ENCODE measurements around the gene KDELR3.
A peak's percentile ranks its signal among the peaks of the same experiment; 100 is the strongest.

The KDELR3 gene

GRCh38 chr22:38467904-38468442 lies at the start of gene KDELR3:
Gene KDELR3, plus strand, starts transcription at chr22:38468096. Its CDS starts 138 bp downstream, at chr22:38468234.
- DNase-seq: peak; percentile 79

- DNase-seq: no peak
These were observed 49.3 kb upstream of the KDELR3 start for GRCh38 chr22:38418589-38418988.

- no peak for DNase-seq
These were observed 48.6 kb upstream of the KDELR3 start for GRCh38 chr22:38419121-38419857.

GRCh38 chr22:38419858-38420160 lies 48.1 kb upstream of the KDELR3 start:
- no peak for DNase-seq

- DNase-seq: no peak
These were observed 47.2 kb upstream of the KDELR3 start for GRCh38 chr22:38420734-38421133.

- no peak for DNase-seq
These were observed 45.0 kb upstream of the KDELR3 start for GRCh38 chr22:38422611-38423511.

GRCh38 chr22:38423512-38424503 lies 44.1 kb upstream of the KDELR3 start:
- no peak for DNase-seq

- no peak for DNase-seq
These were observed 43.3 kb upstream of the KDELR3 start for GRCh38 chr22:38424525-38425080.

- DNase-seq: no peak
These were observed 41.3 kb upstream of the KDELR3 start for GRCh38 chr22:38426628-38427027.

- DNase-seq: no peak
These were observed 40.4 kb upstream of the KDELR3 start for GRCh38 chr22:38427465-38427864.

GRCh38 chr22:38427940-38428339 lies 40.0 kb upstream of the KDELR3 start:
- no peak for DNase-seq

- no peak for DNase-seq
These were observed 39.2 kb upstream of the KDELR3 start for GRCh38 chr22:38428714-38429113.

GRCh38 chr22:38429499-38430068 lies 38.3 kb upstream of the KDELR3 start:
- DNase-seq: no peak

- no peak for DNase-seq
These were observed 36.5 kb upstream of the KDELR3 start for GRCh38 chr22:38431266-38432010.

GRCh38 chr22:38432264-38432663 lies 35.6 kb upstream of the KDELR3 start:
- DNase-seq: no peak

GRCh38 chr22:38433871-38434270 lies 34.0 kb upstream of the KDELR3 start:
- no peak for DNase-seq

GRCh38 chr22:38435010-38435409 lies 32.9 kb upstream of the KDELR3 start:
- no peak for DNase-seq

- DNase-seq: no peak
These were observed 31.9 kb upstream of the KDELR3 start for GRCh38 chr22:38435965-38436364.

GRCh38 chr22:38436629-38437395 lies 31.1 kb upstream of the KDELR3 start:
- no peak for DNase-seq

- no peak for DNase-seq
These were observed 30.5 kb upstream of the KDELR3 start for GRCh38 chr22:38437416-38437815.

All from stimulated activated CD8-positive, alpha-beta memory T cell treated with anti-CD3 and anti-CD28 coated beads, Interleukin-4, amount 100 ng/mL, for 48 hours (primary cell).